Right atrium auricular region (tissue), 2 donors: ENCODE data around the gene CEP72. TPM values are rescaled to one million over a fixed set of nuclear protein-coding genes. Genes with fewer than 3 reads are reported as not detected.

Experiments
- DNase-seq: peaks from one replicate; pipeline ENCODE4 v3.0.0-alpha.2; 2019; ENCODE audit warnings: low spot score
- H3K27ac ChIP-seq, 2 donors: fragments of 200-600 bp; sonication (generic); 1 replicate in 1 of 2; 2 replicates in 1 of 2; pipeline ENCODE4 v1.5.1; 2016 to 2019
- H3K27me3 ChIP-seq, 2 donors: fragments of 200-600 bp; sonication (generic); one replicate each; pipeline versions ENCODE4 v1.5.1 to v1.6.0; 2017 to 2019
- H3K36me3 ChIP-seq: fragments of 200-600 bp; sonication (generic); one replicate; pipeline ENCODE4 v1.5.1; 2016
- H3K4me1 ChIP-seq, 2 donors: fragments of 200-600 bp; sonication (generic); one replicate each; pipeline versions ENCODE4 v1.5.1 to v1.6.0; 2017 to 2019
- H3K4me3 ChIP-seq, 2 donors: fragments of 200-600 bp; sonication (generic); 1 replicate in 1 of 2; 2 replicates in 1 of 2; pipeline ENCODE4 v1.5.1; 2017 to 2019; ENCODE audit warnings: mild to moderate bottlenecking in 1 of 2, moderate library complexity in 1 of 2
- H3K9me3 ChIP-seq, 2 donors: fragments of 200-600 bp; sonication (generic); one replicate each; pipeline ENCODE4 v1.5.1; 2019
- CTCF ChIP-seq, 2 donors: fragments of 200-600 bp; sonication (generic); IDR thresholded peaks; one replicate each; pipeline ENCODE4 v1.5.1; 2019; ENCODE audit warnings: antibody characterized with exemption in 2 of 2
- total RNA-seq, 2 donors: library from RNA; depleted of rRNA; stranded (reverse); fragments of >200 nt; gene quantifications; one replicate each; pipeline ENCODE4 v1.1.0, GENCODE V29; 2016

CEP72 gene
- total RNA-seq, 2 donors from 2014 or later = 0.41 to 1.0 TPM

GRCh38 chr5:610011-610743 lies 2.0 kb upstream of the CEP72 start:
- Histone ChIP-seq H3K36me3 (no peaks in the 10 kb centered on the region), H3K4me1 (peaks cover 0 to 14% of the 10 kb centered on the region in 2 donors), H3K27ac (no peak overlapping the region), H3K27me3 (no peaks in the 10 kb centered on the region), H3K4me3 (no peak overlapping the region), H3K9me3 (no peaks in the 10 kb centered on the region)
- no peak for TF ChIP-seq CTCF (IDR thresholded peaks at IDR 0.05)
- DNase-seq = no peak

GRCh38 chr5:610744-611730 lies 1.1 kb upstream of the CEP72 start:
- DNase-seq = no peak
- no peak for TF ChIP-seq CTCF (IDR thresholded peaks at IDR 0.05)
- Histone ChIP-seq H3K36me3 (no peaks in the 10 kb centered on the region), H3K4me3 (peak overlapping the region; percentile 52 to 81), H3K9me3 (no peaks in the 10 kb centered on the region), H3K27ac (no peak overlapping the region), H3K4me1 (peaks cover 0 to 14% of the 10 kb centered on the region in 2 donors), H3K27me3 (no peaks in the 10 kb centered on the region)

GRCh38 chr5:612498-613424 lies 621 bp downstream of the CEP72 start:
- Histone ChIP-seq H3K4me1 (peaks cover 0 to 14% of the 10 kb centered on the region in 2 donors), H3K4me3 (peak overlapping the region; percentile 52 to 81), H3K27me3 (no peaks in the 10 kb centered on the region), H3K9me3 (no peaks in the 10 kb centered on the region), H3K27ac (no peak overlapping the region), H3K36me3 (no peaks in the 10 kb centered on the region)
- no peak for DNase-seq
- TF ChIP-seq CTCF (IDR thresholded peaks at IDR 0.05) = no peak

- Histone ChIP-seq H3K4me3 (no peak overlapping the region), H3K4me1 (peaks cover 0 to 10% of the 10 kb centered on the region in 2 donors), H3K27me3 (no peaks in the 10 kb centered on the region), H3K36me3 (peaks cover 12% of the 10 kb centered on the region), H3K27ac (no peak overlapping the region), H3K9me3 (no peaks in the 10 kb centered on the region)
- no peak for TF ChIP-seq CTCF (IDR thresholded peaks at IDR 0.05)
- no peak for DNase-seq
Observed at GRCh38 chr5:616484-617039, 4.4 kb downstream of the CEP72 start.

- Histone ChIP-seq H3K4me3 (no peak overlapping the region), H3K27me3 (no peaks in the 10 kb centered on the region), H3K9me3 (no peaks in the 10 kb centered on the region), H3K36me3 (peaks cover 12% of the 10 kb centered on the region), H3K27ac (no peak overlapping the region), H3K4me1 (peaks cover 0 to 3% of the 10 kb centered on the region in 2 donors)
- no peak for DNase-seq
- TF ChIP-seq CTCF (IDR thresholded peaks at IDR 0.05) = no peak
Observed at GRCh38 chr5:617896-618295, 5.8 kb downstream of the CEP72 start.
